Fibroblast of mammary gland (primary cell): ENCODE measurements around the gene ADCY1.

ENCODE experiments used
- DNase-seq: peaks from one replicate; pipeline ENCODE4 v3.0.0-alpha.2; 2010; ENCODE audit warnings: low read depth
- H3K4me3 ChIP-seq: 2 replicates; pipeline ENCODE4 v1.5.1; 2011; ENCODE audit warnings: low read depth, mild to moderate bottlenecking, low read length, moderate library complexity; ENCODE audit not compliant: control insufficient read depth
- CTCF ChIP-seq: conservative IDR thresholded peaks from 2 replicates; pipeline ENCODE4 v1.5.1; 2011; ENCODE audit warnings: low read depth, low read length, inconsistent platforms; ENCODE audit not compliant: control insufficient read depth, insufficient read depth

The ADCY1 gene

GRCh38 chr7:45715471-45716352 is 141.5 kb downstream of the ADCY1 start:
- H3K4me3 ChIP-seq, result no peak overlapping the region
- no peak for DNase-seq
- TF ChIP-seq CTCF, result no peak

- no peak for DNase-seq
- no peak for TF ChIP-seq CTCF
- no peak overlapping the region for H3K4me3 ChIP-seq
Measured at GRCh38 chr7:45716380-45717203, 142.4 kb downstream of the ADCY1 start.

- no peak for DNase-seq
- H3K4me3 ChIP-seq, result no peak overlapping the region
- no peak for TF ChIP-seq CTCF
Measured at GRCh38 chr7:45717537-45718235, 143.5 kb downstream of the ADCY1 start.

GRCh38 chr7:45718464-45719330 is 144.5 kb downstream of the ADCY1 start:
- no peak for TF ChIP-seq CTCF
- no peak overlapping the region for H3K4me3 ChIP-seq
- DNase-seq, result no peak

- TF ChIP-seq CTCF, result no peak
- DNase-seq, result no peak
- H3K4me3 ChIP-seq, result no peak overlapping the region
Measured at GRCh38 chr7:45720989-45721388, 146.8 kb downstream of the ADCY1 start.
